Hepatocyte (in vitro differentiated cells): ENCODE results near the gene GAPVD1. TPM values are rescaled to one million over a fixed set of nuclear protein-coding genes. Genes with fewer than 3 reads are reported as not detected.

ENCODE experiments used
- DNase-seq: peaks from one replicate; pipeline ENCODE4 v3.0.0-alpha.2; 2016; ENCODE audit warnings: low spot score
- H2AFZ ChIP-seq: fragments of 200-600 bp; sonication (generic); 2 replicates; pipeline ENCODE4 v1.6.0; 2016; ENCODE audit warnings: antibody characterized with exemption, mild to moderate bottlenecking
- H3K27ac ChIP-seq: fragments of 200-600 bp; sonication (generic); 2 replicates; pipeline ENCODE4 v1.5.1; 2016; ENCODE audit warnings: mild to moderate bottlenecking
- H3K27me3 ChIP-seq: fragments of 200-600 bp; sonication (generic); 2 replicates; pipeline ENCODE4 v1.6.1; 2016
- H3K36me3 ChIP-seq: fragments of 200-600 bp; sonication (generic); replicated peaks from 2 replicates; pipeline ENCODE4 v1.5.1; 2016; ENCODE audit warnings: low read depth; ENCODE audit not compliant: insufficient read depth
- H3K4me1 ChIP-seq: fragments of 200-600 bp; sonication (generic); 2 replicates; pipeline ENCODE4 v1.5.1; 2016; ENCODE audit warnings: mild to moderate bottlenecking, moderate library complexity; ENCODE audit not compliant: insufficient read depth
- H3K4me2 ChIP-seq: fragments of 200-600 bp; sonication (generic); 2 replicates; pipeline ENCODE4 v1.6.0; 2016
- H3K4me3 ChIP-seq: fragments of 200-600 bp; sonication (generic); 2 replicates; pipeline ENCODE4 v1.5.1; 2016; ENCODE audit warnings: mild to moderate bottlenecking
- H3K79me2 ChIP-seq: fragments of 200-600 bp; sonication (generic); 2 replicates; pipeline ENCODE4 v1.6.0; 2017; ENCODE audit warnings: mild to moderate bottlenecking
- H3K9me2 ChIP-seq: fragments of 200-600 bp; sonication (generic); replicated peaks from 2 replicates; pipeline ENCODE4 v1.6.0; 2017; ENCODE audit warnings: mild to moderate bottlenecking; ENCODE audit not compliant: insufficient read depth
- H3K9me3 ChIP-seq: fragments of 200-600 bp; sonication (generic); 2 replicates; pipeline ENCODE4 v1.5.1; 2016; ENCODE audit warnings: low read depth, mild to moderate bottlenecking
- H4K20me1 ChIP-seq: fragments of 200-600 bp; sonication (generic); 2 replicates; pipeline ENCODE4 v1.6.0; 2016; ENCODE audit warnings: mild to moderate bottlenecking; ENCODE audit not compliant: insufficient read depth, poor library complexity, severe bottlenecking
- EZH2 ChIP-seq: fragments of 200-600 bp; sonication (generic); IDR thresholded peaks from 2 replicates; pipeline ENCODE4 v1.6.1; 2016; ENCODE audit warnings: antibody characterized with exemption, mild to moderate bottlenecking, borderline replicate concordance
- EZH2phosphoT487 ChIP-seq: fragments of 200-600 bp; sonication (generic); IDR thresholded peaks from one replicate; pipeline ENCODE4 v1.6.1; 2018; ENCODE audit warnings: antibody characterized with exemption, mild to moderate bottlenecking, low read depth, moderate library complexity; ENCODE audit not compliant: unreplicated experiment, severe bottlenecking
- WGBS: methylation state at CpG from one replicate; pipeline ENCODE4 v1.1.6; 2016; ENCODE audit warnings: low lambda C conversion rate; ENCODE audit errors: missing lambda C conversion rate; 5-methylcytosine and 5-hydroxymethylcytosine counted together
- polyA plus RNA-seq: library from polyadenylated mRNA; unstranded; fragments of >200 nt; fragmentation: Nextera tagmentation; extraction: Ambion mirVana; gene quantifications from 2 replicates; pipeline ENCODE4 v1.2.1, GENCODE V29; 2016
- total RNA-seq: library from RNA; depleted of rRNA; stranded (reverse); fragments of >200 nt; gene quantifications from 2 replicates; pipeline ENCODE4 v1.2.3, GENCODE V29; 2014
- TF ChIP-seq, protein P1 (sequence below): fragments of 200-600 bp; sonication (generic); IDR thresholded peaks from 2 replicates; pipeline ENCODE4 v1.5.1; 2016; ENCODE audit warnings: antibody characterized with exemption, mild to moderate bottlenecking; ENCODE audit not compliant: poor library complexity

Gene GAPVD1
- total and polyA plus RNA-seq, 2 experiments from 2014 or later, result 25.5 to 44.7 TPM

DNA sequence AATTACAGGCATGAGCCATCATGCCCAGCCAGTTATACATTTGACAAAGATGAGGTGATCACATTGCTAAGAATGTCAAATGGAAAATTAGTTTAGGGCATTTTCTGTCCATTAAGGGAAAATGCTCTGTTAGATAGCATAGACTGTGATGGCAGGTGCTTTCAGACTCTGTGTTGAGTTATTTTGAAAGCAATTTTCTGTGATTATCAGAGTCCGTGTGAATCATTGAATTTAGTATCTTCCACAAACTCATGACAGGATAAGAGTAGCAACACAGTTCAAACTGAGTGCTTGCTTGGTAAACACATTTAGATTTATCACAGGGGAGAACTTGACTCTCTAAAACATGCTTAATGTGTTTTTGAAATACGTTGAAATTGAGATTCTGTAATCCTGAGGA, 69.0 kb downstream of the GAPVD1 start:
- no peak overlapping the region for H3K4me3 ChIP-seq
- H3K79me2 ChIP-seq, result no peaks in the 10 kb centered on the region
- no peaks in the 10 kb centered on the region for H3K27me3 ChIP-seq
- WGBS, result 71% methylated on average over 2 of the region's 2 CpGs
- H3K27ac ChIP-seq, result no peak overlapping the region
- H3K4me2 ChIP-seq, result no peak overlapping the region
- H3K4me1 ChIP-seq, result no peaks in the 10 kb centered on the region
- no peaks in the 10 kb centered on the region for H3K36me3 ChIP-seq
- H2AFZ ChIP-seq, result no peak overlapping the region
- H4K20me1 ChIP-seq, result no peaks in the 10 kb centered on the region
- TF ChIP-seq EZH2, result no peak
- H3K9me3 ChIP-seq, result no peaks in the 10 kb centered on the region
- DNase-seq, result no peak
- H3K9me2 ChIP-seq, result no peaks in the 10 kb centered on the region

DNA sequence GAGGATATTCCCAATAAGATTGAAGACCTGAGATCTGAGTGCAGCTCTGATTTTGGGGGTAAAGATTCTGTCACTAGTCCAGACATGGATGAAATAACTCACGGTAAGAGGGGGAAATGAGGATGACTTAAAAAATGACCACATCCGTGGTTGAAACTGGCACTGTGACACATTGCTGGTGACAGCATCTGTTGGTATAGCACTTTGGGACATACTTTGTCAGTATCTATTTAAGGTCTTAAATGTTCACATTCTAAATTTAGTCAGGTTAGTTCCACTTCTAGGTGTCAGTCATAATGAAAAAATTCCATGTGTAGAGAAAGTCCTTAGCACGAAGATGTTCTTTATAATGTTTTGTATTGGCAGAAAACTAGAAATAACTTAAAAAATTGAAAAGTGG, 70.9 kb downstream of the GAPVD1 start:
- H3K4me2 ChIP-seq, result no peak overlapping the region
- H3K36me3 ChIP-seq, result no peaks in the 10 kb centered on the region
- H3K79me2 ChIP-seq, result no peaks in the 10 kb centered on the region
- 98% methylated on average over 3 of the region's 3 CpGs for WGBS
- H4K20me1 ChIP-seq, result no peaks in the 10 kb centered on the region
- no peak for TF ChIP-seq EZH2
- no peak for TF ChIP-seq EZH2phosphoT487
- TF ChIP-seq, protein P1, sequence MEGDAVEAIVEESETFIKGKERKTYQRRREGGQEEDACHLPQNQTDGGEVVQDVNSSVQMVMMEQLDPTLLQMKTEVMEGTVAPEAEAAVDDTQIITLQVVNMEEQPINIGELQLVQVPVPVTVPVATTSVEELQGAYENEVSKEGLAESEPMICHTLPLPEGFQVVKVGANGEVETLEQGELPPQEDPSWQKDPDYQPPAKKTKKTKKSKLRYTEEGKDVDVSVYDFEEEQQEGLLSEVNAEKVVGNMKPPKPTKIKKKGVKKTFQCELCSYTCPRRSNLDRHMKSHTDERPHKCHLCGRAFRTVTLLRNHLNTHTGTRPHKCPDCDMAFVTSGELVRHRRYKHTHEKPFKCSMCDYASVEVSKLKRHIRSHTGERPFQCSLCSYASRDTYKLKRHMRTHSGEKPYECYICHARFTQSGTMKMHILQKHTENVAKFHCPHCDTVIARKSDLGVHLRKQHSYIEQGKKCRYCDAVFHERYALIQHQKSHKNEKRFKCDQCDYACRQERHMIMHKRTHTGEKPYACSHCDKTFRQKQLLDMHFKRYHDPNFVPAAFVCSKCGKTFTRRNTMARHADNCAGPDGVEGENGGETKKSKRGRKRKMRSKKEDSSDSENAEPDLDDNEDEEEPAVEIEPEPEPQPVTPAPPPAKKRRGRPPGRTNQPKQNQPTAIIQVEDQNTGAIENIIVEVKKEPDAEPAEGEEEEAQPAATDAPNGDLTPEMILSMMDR, result no peak
- H3K9me2 ChIP-seq, result no peaks in the 10 kb centered on the region
- no peaks in the 10 kb centered on the region for H3K4me1 ChIP-seq
- no peaks in the 10 kb centered on the region for H3K27me3 ChIP-seq
- no peak overlapping the region for H3K27ac ChIP-seq
- no peaks in the 10 kb centered on the region for H3K9me3 ChIP-seq
- no peak for DNase-seq
- H3K4me3 ChIP-seq, result no peak overlapping the region
- no peak overlapping the region for H2AFZ ChIP-seq

DNA sequence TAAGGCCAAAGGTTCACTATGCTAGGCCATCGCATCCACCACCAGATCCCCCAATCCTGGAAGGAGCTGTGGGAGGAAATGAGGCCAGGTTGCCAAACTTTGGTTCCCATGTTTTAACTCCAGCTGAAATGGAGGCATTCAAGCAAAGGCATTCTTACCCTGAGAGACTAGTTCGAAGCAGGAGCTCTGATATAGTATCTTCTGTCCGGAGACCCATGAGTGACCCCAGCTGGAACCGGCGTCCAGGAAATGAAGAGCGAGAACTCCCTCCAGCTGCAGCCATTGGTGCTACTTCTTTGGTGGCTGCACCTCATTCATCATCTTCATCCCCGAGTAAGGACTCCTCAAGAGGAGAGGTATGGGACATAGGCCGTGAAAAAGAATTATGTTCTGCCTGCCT, 75.6 kb downstream of the GAPVD1 start:
- H3K4me3 ChIP-seq, result no peak overlapping the region
- H3K4me1 ChIP-seq, result no peaks in the 10 kb centered on the region
- H3K9me2 ChIP-seq, result no peaks in the 10 kb centered on the region
- DNase-seq, result no peak
- no peaks in the 10 kb centered on the region for H3K9me3 ChIP-seq
- TF ChIP-seq, protein P1, result no peak
- TF ChIP-seq EZH2phosphoT487 (no peak), EZH2 (no peak)
- no peaks in the 10 kb centered on the region for H4K20me1 ChIP-seq
- H3K4me2 ChIP-seq, result no peak overlapping the region
- H2AFZ ChIP-seq, result no peak overlapping the region
- H3K27me3 ChIP-seq, result no peaks in the 10 kb centered on the region
- no peak overlapping the region for H3K27ac ChIP-seq
- no peaks in the 10 kb centered on the region for H3K79me2 ChIP-seq
- no peaks in the 10 kb centered on the region for H3K36me3 ChIP-seq
- WGBS, result 88% methylated on average over 8 of the region's 8 CpGs

DNA sequence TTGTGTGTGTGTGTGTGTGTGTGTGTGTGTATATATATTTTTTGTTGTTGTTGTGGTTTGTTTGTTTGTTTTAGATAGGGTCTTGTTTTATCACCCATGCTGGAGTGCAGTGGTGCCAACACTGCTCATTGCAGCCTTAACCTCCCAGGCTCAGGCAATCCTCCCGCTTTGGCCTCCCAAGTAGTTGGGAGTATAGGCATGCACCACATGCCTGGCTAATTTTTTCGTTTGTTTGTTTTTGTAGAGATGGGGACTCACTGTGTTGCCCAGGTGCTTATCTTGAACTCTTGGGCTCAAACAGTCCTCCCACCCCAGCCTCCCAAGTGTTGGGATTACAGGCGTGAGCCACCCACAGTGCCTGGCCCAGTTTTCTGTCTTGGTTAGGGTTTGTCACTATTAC, 77.3 kb downstream of the GAPVD1 start:
- TF ChIP-seq EZH2, result no peak
- TF ChIP-seq, protein P1, result no peak
- TF ChIP-seq EZH2phosphoT487, result no peak
- Histone ChIP-seq H4K20me1 (no peaks in the 10 kb centered on the region), H3K4me2 (no peak overlapping the region), H3K4me3 (no peak overlapping the region), H3K4me1 (peaks cover 4% of the 10 kb centered on the region), H3K9me2 (no peaks in the 10 kb centered on the region), H3K27me3 (no peaks in the 10 kb centered on the region), H2AFZ (no peak overlapping the region), H3K79me2 (no peaks in the 10 kb centered on the region), H3K27ac (no peak overlapping the region), H3K36me3 (no peaks in the 10 kb centered on the region), H3K9me3 (no peaks in the 10 kb centered on the region)
- DNase-seq, result no peak
- 100% methylated on average over 3 of the region's 3 CpGs for WGBS
